HG03039 (cell line): ENCODE measurements around the gene MKRN1.
"Not testable (repeated sequence)": the region's sequence is repeated elsewhere in the genome, so short reads cannot be mapped to it uniquely, and the experiment has no call there.

Experiments used
- ATAC-seq: cut with Tn5 transposase; IDR thresholded peaks from one replicate; pipeline ENCODE4 v1.9.1; 2021; ENCODE audit warnings: mild to moderate bottlenecking, moderate library complexity; ENCODE audit not compliant: unreplicated experiment

Gene MKRN1

DNA sequence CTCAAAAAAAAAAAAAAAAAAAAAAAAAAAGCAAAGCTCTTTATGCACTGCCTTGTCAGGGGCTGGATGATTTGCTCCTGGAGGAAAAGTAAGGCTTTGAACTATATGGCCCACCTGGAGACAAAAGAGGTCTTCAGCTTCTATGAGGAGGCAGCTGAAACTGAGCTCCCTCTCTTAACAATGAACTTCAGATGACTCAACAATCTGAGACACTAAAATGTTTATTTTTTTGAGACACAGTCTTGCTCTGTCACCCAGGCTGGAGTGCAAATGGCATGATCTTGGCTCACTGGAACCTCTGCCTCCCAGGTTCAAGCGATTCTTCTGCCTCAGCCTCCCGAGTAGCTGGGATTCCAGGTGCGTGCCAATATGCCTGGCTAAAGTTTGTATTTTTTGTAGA, 38.7 kb downstream of the MKRN1 start:
- no peak for ATAC-seq

DNA sequence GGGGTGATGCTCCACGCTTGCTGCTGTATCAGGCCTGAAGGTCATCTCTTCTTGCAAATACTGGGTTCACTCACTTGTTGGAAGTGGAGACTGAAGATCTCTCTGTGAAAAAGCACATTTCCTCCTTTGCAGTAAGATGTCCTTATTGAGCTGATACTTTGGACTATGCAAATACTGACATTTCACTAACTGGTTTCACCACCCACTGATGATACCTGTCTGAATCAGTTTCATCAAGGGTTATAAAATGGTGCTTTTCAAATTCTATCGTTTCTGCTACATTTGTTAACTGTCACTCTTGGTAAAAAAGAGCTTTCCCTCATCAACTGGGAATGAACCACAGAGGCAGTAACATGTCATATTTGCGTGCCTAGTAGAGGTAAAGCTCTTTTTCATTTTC, 39.9 kb downstream of the MKRN1 start:
- no peak for ATAC-seq

DNA sequence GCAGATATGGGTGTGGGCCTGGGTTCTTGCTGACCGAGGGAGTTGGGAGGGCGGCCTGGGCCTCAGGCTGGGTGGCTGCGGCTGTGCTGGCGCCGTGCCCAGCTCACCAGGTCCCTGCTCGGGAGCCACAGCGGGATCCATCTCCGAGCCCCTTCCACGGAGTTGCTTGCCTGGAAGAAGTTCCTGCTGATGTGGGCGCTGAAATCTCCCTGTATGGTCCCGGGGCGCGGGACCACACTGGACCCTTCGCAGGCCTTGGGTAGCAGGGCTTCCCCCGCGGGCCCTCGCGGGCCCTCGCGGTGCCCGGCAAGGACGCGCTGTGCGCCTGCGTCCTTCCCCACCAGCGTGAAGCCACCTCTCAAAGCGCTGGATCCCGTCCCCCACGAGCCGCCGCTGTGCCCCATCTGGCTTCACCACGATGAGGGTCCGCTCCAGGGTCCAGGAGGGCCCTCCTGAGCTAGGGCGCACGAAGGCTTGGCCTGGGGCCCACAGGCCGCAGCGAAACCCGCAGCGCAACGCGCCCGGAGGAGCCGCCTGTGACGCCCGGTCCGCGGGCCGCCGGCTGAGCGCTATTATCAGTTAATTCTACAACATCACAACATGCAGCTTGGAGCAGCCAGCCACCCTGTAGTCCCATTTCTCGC, 43.9 kb downstream of the MKRN1 start:
- ATAC-seq: no peak

DNA sequence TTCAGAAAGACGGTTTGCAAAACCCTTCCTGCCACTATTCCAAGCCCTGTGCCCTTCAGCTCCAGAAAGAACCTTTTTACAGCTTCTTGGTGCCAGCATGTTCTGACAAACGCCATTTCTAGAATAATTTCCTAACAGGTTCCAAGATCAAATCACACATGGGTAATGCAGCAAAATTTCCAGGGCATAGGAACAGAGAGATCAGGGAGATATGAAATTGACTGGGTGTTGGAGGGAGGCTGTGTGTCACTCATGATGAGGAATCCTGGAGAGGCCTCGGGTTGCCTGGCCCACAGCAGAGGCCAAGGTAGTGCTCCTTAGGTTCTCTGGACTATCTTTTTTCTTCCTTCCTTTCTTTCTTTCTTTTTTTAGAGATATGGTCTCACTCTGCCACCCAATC, 45.9 kb downstream of the MKRN1 start:
- ATAC-seq: no peak

DNA sequence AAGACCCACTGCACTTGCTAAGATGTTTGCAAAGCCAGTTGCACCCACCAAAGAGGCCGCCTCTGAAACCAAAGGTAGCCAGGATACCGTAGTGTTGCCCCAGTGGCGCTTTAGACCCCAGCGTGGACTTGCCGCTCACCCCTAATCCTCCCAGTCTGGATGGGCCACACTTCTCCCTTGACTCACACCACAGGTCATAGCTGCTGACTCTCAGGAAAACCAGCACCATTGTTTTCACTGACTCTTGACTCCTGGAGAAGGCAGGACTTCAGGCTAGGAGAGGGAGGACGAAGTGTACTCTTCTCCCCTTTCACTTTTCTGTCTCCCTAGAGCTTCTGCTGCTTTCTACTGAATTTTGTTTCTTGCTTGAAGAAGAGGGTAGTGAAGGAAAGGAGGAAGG, 53.2 kb downstream of the MKRN1 start:
- no peak for ATAC-seq

DNA sequence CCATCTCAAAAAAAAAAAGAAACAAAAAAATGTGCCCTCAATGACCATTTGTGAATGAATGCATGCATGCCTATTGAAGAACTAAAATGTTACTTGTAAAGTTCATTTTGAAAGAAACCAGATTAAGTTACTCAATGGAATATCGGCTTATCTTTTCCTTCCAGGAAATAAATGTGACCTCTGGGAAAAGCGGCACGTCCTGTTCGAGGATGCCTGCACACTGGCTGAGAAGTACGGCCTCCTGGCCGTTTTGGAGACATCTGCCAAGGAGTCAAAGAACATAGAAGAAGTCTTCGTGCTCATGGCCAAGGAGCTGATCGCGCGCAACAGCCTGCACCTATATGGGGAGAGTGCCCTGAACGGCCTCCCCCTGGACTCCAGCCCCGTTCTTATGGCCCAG, 53.6 kb downstream of the MKRN1 start:
- ATAC-seq: no peak

DNA sequence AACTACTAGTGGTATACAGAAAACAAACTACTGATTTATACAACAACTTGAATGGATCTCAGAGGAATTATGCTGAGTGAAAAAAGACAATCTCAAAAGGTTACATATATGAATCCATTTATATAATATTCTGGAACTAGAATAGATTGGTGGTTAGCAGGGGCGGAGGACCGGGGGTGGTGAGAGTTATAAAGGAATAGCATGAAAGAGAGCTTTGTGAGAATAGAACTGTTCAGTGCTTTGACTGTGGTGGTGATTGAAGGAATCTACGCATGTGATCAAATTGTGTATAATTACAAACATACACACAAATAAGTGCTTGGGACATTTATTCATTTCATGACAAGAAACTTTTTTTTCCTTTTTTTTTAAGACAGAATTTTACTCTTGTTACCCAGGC, 55.8 kb downstream of the MKRN1 start:
- ATAC-seq: no peak

DNA sequence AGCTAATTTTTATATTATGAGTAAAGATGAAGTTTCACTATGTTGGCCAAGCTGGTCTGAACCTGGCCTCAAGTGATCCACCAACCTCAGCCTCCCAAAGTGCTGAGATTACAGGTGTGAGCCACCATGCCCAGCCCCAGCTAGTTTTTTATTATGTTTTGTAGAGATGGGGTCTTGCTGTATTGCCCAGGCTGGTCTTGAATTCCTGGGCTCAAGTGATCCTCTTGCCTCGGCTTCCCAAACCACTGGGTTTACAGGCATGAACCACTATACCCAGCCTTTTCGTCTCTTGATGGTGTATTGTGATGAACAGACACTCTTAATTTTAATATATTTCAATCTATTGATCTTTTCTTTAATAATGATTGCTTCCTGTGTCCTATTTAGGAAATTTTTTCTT, 57.8 kb downstream of the MKRN1 start:
- no peak for ATAC-seq

DNA sequence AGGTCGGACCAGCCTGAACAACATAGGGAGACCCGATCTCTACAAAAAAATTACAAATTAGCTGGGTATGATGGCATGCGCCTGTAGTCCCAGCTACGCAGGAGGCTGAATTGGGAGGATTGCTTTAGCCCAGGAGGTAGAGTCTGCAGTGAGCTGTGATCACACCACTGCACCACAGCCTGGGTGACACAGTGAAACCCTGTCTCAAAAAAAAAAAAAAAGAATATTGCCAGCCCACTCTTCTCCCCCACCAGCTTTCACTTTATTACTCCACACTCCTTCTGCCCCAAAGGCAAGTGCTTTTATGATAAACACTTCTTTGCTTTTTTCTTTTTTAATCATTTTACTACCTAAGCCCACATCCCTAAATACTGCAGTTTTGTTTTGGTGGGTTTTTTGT, 60.7 kb downstream of the MKRN1 start:
- ATAC-seq: no peak

DNA sequence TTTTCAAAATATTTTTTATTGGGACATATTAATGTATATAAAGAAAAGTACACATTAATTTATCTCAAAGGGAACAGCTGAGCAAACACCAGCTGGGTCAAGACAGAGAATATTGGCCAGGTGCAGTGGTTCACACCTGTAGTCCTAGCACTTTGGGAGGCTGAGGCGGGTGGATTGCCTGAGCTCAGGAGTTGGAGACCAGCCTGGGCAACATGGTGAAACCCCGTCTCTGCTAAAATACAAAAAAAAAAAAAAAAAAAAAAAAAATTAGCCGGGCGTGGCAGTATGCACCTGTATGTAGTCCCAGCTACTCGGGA, 61.2 kb downstream of the MKRN1 start:
- not testable (repeated sequence) for ATAC-seq

DNA sequence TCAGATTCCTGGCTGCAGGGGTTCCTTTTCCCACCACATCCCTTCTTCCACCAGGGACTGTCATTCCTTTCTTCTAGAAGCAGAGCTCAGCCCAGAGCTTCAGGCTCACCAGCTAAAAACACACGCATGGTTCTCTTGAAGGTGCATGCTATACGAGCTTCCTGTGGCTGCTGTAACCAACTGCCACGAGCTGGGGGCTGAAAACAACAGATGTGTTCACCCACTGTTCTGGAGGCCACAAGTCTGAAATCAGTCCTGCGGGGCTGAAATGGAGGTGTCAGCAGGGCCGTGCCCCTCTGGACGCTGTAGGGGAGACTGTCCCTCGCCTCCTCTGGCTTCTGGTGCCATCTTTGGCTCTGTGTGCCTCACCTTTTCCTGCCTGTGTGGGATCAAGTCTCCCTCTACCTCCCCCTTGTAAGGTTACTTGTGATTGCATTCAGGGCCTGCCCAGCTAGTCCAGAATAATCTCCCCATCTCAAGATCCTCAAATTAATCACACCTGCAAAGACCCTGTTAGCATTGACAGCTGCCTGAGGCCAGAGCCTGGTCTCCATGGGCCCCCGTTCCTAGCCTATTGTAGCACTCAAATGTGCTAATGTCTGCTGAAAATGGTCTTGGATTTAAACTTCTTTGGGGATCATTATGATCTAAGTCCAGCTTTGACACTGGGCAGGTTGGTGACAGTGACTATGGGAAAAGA, 61.7 kb downstream of the MKRN1 start:
- no peak for ATAC-seq

DNA sequence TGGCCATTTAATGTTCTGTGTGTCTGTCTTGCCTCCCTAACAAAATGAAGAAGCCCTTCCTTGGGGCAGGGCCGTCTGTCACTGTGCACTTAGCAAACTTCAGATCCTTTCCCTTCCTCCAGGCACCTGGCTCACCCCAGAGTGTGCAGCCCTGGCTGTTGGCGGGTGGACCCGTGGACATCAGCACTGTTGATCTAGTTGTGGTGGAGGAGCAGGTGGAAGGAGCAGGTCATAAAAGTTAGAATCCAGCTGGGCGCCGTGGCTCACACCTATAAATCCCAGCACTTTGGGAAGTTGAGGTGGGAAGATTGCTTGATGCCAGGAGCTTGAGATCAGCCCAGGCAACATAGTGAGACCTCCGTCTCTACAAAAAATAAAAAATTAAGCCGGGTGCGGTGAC, 62.7 kb downstream of the MKRN1 start:
- no peak for ATAC-seq

DNA sequence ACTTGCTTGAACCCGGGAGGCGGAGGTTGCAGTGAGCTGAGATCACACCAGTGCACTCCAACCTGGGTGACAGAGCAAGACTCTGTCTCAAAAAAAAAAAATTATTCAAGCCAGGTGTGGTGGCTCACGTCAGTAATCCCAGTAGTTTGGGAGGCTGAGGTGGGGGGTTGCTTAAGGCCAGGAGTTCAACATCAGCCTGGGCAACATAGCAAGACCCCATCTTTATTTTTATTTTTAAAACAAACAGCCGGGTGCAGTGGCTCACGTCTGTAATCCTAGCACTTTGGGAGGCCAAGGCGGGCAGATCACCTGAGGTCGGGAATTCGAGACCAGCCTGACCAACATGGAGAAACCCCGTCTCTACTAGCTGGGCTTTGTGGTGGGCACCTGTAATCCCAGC, 63.5 kb downstream of the MKRN1 start:
- ATAC-seq: not testable (repeated sequence)

DNA sequence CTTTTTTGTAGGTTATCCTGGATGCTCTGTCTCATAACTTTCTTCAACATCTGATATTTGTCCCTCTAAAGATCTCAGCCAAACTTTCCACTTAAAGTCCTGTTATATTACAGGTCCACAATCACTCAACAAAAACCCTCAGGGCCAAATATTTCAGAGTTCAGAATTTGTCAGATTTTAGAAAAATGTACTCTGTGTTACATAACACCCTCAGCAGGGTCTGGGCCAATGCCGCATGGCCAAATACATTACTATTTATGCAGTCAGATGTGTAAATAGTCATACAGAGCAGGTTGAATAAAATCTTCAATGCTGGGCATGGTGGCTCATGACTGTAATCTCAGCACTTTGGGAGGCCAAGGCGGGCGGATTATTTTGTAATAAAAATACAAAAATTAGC, 63.9 kb downstream of the MKRN1 start:
- ATAC-seq: no peak

DNA sequence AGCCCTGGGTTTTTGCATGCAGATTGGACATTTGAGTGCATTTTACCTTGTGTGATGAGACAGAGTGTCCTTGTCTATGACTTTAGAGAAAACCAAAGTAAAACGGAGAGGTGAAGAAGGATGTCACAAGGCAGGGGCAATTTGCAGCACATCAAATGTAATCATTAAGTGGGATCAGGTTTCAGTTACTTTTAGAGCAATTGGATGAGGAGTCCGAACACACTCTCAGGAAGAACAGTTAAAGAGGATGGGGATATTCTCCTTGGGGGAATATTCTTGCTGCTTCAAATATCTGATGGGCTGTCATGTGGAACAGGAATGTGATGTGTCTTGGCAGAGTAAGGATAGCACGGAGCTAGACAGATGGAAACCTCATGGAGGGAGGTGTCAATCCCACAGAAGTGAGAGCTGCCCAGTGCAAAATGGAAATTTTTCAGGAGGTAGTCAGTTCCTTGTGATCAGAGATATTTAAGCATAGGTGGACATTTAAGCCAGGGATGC, 74.7 kb downstream of the MKRN1 start:
- no peak for ATAC-seq

DNA sequence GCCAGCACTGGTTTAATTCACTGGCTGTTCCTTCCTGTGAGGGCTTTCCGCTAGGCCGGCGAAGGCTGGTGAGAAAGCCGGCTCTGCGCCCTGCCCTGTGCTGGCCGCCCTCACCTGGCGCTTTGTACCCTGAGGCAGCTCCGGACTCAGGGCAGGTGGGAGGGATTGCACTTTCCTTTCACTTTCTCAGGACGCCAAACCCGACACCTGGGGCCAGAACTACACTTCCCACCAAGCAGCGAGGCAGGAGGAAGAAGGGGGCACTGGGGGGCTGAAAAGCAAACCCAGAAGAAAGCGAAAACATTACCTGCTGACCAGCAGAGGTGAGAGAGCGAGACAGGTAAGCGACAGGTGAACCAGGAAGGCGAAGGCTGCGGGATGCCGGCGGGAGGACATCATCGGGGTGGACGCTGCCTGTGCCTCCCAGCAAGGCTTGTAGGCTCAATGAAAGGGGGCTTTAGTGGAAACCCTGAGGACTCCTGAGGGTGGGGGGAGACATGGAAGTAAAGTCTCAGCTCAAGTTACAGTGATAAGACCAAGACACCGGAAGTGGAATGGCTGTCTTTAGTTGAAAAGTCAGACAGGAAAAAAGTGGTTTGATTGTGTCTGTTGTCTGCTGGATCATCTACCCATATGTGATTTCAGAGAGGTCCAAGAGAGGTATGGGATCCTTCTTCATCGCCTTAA, 75.3 kb downstream of the MKRN1 start, which contains the start of gene RAB19:
RAB19 (plus strand) TSS at position 181 of the 687 bp plus-strand sequence. CDS start 3,589 bp downstream, outside the sequence.
- ATAC-seq: no peak
